ENCODE data around the gene ARHGDIA.

The ARHGDIA gene

DNA sequence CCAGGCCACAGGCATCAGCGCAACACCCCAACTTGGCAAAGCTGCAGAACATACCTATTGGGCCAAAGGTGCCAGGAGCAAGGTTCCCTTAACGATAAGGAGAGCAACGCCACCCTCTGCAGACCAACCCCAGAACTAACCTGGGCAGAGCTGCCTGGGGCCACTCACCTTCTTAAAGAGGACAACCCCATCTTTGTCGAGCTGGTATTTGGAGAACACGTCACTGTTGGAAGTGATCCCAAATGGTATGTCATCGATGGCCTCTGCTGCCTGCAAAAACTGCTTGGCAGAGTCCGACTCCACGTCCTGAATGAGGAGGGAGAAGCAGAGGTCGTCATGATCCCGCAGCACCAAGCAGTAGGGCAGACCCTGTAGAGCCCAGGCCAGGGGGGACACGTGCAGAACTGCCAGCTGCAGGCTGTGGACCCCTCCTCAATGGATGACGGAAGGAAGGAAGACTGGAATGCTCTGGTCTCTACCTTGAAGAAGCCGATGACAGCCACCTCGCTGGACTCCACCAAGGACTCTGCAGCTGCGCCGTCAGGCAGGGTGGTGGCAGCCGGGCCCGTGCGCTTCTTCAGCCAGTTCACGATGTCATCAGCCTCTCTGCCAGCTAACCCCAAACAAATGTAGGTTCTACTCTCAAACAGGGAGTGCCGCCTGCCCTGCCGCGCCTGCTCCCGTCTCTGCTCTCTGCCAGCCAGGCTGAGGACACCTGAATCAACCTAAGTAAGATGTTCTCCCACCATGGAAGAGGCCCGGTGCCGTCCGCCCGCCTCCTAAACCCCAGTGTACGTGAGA lies 16.0 kb downstream of the ARHGDIA start:
- H2BK12ac ChIP-seq (ENCODE audit: low read length): no peak overlapping the region
- no peaks in the 10 kb centered on the region for H3K27me3 ChIP-seq (ENCODE audit: insufficient read depth, low read length)
- H3K23ac ChIP-seq (ENCODE audit: low read length): no peak overlapping the region
- H3K18ac ChIP-seq (ENCODE audit: low read length): no peak overlapping the region
- no peak overlapping the region for H4K91ac ChIP-seq (ENCODE audit: low read depth, low read length)
- no peak overlapping the region for H3K4me3 ChIP-seq (ENCODE audit: low read depth, low read length)
- H2AFZ ChIP-seq (ENCODE audit: insufficient read depth, low read length, poor library complexity): no peak overlapping the region
- peaks cover 7% of the 10 kb centered on the region for H3K79me1 ChIP-seq (ENCODE audit: low read length)
- peak overlapping the region; percentile 58 for H3K4ac ChIP-seq (ENCODE audit: low read depth, low read length)
- WGBS (ENCODE audit: extremely low coverage, insufficient coverage, insufficient read length): no CpG with 5 or more reads among the region's 29 CpGs
- H3K4me1 ChIP-seq (ENCODE audit: control insufficient read depth in 1 of 2, insufficient read depth in 2 of 2, low read length in 2 of 2): peaks cover 11 to 14% of the 10 kb centered on the region in 2 experiments
- no peak overlapping the region for H3K14ac ChIP-seq (ENCODE audit: low read length)
- H3K36me3 ChIP-seq (ENCODE audit: control insufficient read depth in 1 of 2, insufficient read depth in 2 of 2, low read length in 2 of 2): peaks cover 79% of the 10 kb centered on the region in 2 experiments
- no peak overlapping the region for H2BK120ac ChIP-seq (ENCODE audit: insufficient read depth, low read length, poor library complexity)
- H4K12ac ChIP-seq (ENCODE audit: low read depth, low read length): no peak overlapping the region
- no peak overlapping the region for H2BK5ac ChIP-seq (ENCODE audit: low read depth, low read length, poor library complexity)
- no peak overlapping the region for H2AK5ac ChIP-seq (ENCODE audit: low read length)
- no peak overlapping the region for H3K9ac ChIP-seq (ENCODE audit: low read length)
- H4K8ac ChIP-seq (ENCODE audit: low read depth, low read length): no peak overlapping the region
- H3K79me2 ChIP-seq (ENCODE audit: control insufficient read depth, insufficient read depth, low read length, poor library complexity): peaks cover 25% of the 10 kb centered on the region
- H3K27ac ChIP-seq (ENCODE audit: low read depth, low read length): no peak overlapping the region
- H3K4me2 ChIP-seq (ENCODE audit: low read length): no peak overlapping the region
- no peaks in the 10 kb centered on the region for H3K9me3 ChIP-seq (ENCODE audit: insufficient read depth, low read depth, low read length)
- DNase-seq: no peak

DNA sequence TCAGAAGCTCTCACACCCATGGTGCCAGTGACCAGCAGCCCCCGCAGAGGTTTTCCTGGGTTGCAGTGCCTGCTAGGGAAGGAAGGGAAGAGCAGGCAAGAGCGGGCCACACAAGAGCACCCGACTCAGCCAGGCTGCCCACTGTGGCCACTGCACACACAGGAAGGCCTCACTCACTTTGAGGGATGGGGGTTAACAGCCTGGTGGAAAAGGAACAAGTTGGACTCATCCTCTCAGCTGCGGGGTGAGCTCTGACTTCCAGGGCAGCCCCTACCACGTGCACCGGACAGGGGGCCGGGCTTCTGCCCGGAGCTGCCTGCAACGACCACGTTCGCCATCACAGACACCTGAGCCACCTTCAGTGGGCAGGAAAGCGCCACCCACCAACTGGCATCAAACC lies 18.9 kb downstream of the ARHGDIA start:
- H3K9me3 ChIP-seq (ENCODE audit: insufficient read depth, low read depth, low read length): no peaks in the 10 kb centered on the region
- no peaks in the 10 kb centered on the region for H3K4me1 ChIP-seq (ENCODE audit: control insufficient read depth in 1 of 2, insufficient read depth in 2 of 2, low read length in 2 of 2)
- no peaks in the 10 kb centered on the region for H3K79me1 ChIP-seq (ENCODE audit: low read length)
- H3K79me2 ChIP-seq (ENCODE audit: control insufficient read depth, insufficient read depth, low read length, poor library complexity): no peaks in the 10 kb centered on the region
- H3K36me3 ChIP-seq (ENCODE audit: control insufficient read depth in 1 of 2, insufficient read depth in 2 of 2, low read length in 2 of 2): peaks cover 79 to 83% of the 10 kb centered on the region in 2 experiments
- no peak overlapping the region for H2BK5ac ChIP-seq (ENCODE audit: low read depth, low read length, poor library complexity)
- H2AFZ ChIP-seq (ENCODE audit: insufficient read depth, low read length, poor library complexity): no peak overlapping the region
- H4K12ac ChIP-seq (ENCODE audit: low read depth, low read length): no peak overlapping the region
- no peak for DNase-seq
- H3K18ac ChIP-seq (ENCODE audit: low read length): no peak overlapping the region
- no peak overlapping the region for H3K9ac ChIP-seq (ENCODE audit: low read length)
- H3K4me3 ChIP-seq (ENCODE audit: low read depth, low read length): no peak overlapping the region
- no peak overlapping the region for H2BK12ac ChIP-seq (ENCODE audit: low read length)
- no peak overlapping the region for H2BK120ac ChIP-seq (ENCODE audit: insufficient read depth, low read length, poor library complexity)
- H2AK5ac ChIP-seq (ENCODE audit: low read length): no peak overlapping the region
- no peak overlapping the region for H3K4me2 ChIP-seq (ENCODE audit: low read length)
- no peaks in the 10 kb centered on the region for H3K27me3 ChIP-seq (ENCODE audit: insufficient read depth, low read length)
- no peak overlapping the region for H4K8ac ChIP-seq (ENCODE audit: low read depth, low read length)
- no peak overlapping the region for H3K4ac ChIP-seq (ENCODE audit: low read depth, low read length)
- no CpG with 5 or more reads among the region's 12 CpGs for WGBS (ENCODE audit: extremely low coverage, insufficient coverage, insufficient read length)
- no peak overlapping the region for H4K91ac ChIP-seq (ENCODE audit: low read depth, low read length)
- no peak overlapping the region for H3K27ac ChIP-seq (ENCODE audit: low read depth, low read length)
- H3K23ac ChIP-seq (ENCODE audit: low read length): no peak overlapping the region
- no peak overlapping the region for H3K14ac ChIP-seq (ENCODE audit: low read length)

DNA sequence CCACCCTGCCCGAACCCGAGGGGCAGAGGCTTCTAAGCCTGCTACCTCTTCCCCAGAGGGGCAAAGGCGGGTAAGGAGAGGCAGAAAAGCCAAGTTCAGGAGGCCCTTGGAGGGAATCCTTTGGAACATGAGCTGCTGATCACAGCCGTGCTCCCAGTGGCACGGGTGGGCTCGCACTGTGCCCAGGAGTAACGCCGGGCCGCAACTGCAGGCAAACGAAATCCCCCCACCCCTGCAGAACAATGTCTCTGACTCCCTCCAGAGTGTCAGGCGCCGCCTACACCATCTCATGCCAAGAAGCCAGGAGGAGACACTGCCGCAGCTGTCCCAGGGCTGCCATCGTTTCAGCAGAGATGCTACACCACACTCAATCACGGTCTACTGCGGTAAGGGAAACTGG lies 19.7 kb downstream of the ARHGDIA start:
- no peak overlapping the region for H3K14ac ChIP-seq (ENCODE audit: low read length)
- no peak overlapping the region for H2BK5ac ChIP-seq (ENCODE audit: low read depth, low read length, poor library complexity)
- H2AFZ ChIP-seq (ENCODE audit: insufficient read depth, low read length, poor library complexity): no peak overlapping the region
- no peaks in the 10 kb centered on the region for H3K79me2 ChIP-seq (ENCODE audit: control insufficient read depth, insufficient read depth, low read length, poor library complexity)
- no peaks in the 10 kb centered on the region for H3K9me3 ChIP-seq (ENCODE audit: insufficient read depth, low read depth, low read length)
- no peak overlapping the region for H2BK12ac ChIP-seq (ENCODE audit: low read length)
- no peak overlapping the region for H4K8ac ChIP-seq (ENCODE audit: low read depth, low read length)
- H2BK120ac ChIP-seq (ENCODE audit: insufficient read depth, low read length, poor library complexity): no peak overlapping the region
- no peak overlapping the region for H3K4me2 ChIP-seq (ENCODE audit: low read length)
- H4K91ac ChIP-seq (ENCODE audit: low read depth, low read length): no peak overlapping the region
- no peak overlapping the region for H2AK5ac ChIP-seq (ENCODE audit: low read length)
- peak overlapping the region; percentile 40 for H3K4ac ChIP-seq (ENCODE audit: low read depth, low read length)
- H4K12ac ChIP-seq (ENCODE audit: low read depth, low read length): no peak overlapping the region
- no peaks in the 10 kb centered on the region for H3K27me3 ChIP-seq (ENCODE audit: insufficient read depth, low read length)
- H3K18ac ChIP-seq (ENCODE audit: low read length): no peak overlapping the region
- H3K23ac ChIP-seq (ENCODE audit: low read length): no peak overlapping the region
- H3K27ac ChIP-seq (ENCODE audit: low read depth, low read length): no peak overlapping the region
- H3K4me3 ChIP-seq (ENCODE audit: low read depth, low read length): no peak overlapping the region
- no CpG with 5 or more reads among the region's 16 CpGs for WGBS (ENCODE audit: extremely low coverage, insufficient coverage, insufficient read length)
- H3K9ac ChIP-seq (ENCODE audit: low read length): no peak overlapping the region
- H3K79me1 ChIP-seq (ENCODE audit: low read length): no peaks in the 10 kb centered on the region
- no peaks in the 10 kb centered on the region for H3K4me1 ChIP-seq (ENCODE audit: control insufficient read depth in 1 of 2, insufficient read depth in 2 of 2, low read length in 2 of 2)
- peaks cover 82 to 84% of the 10 kb centered on the region in 2 experiments for H3K36me3 ChIP-seq (ENCODE audit: control insufficient read depth in 1 of 2, insufficient read depth in 2 of 2, low read length in 2 of 2)
- DNase-seq: no peak

DNA sequence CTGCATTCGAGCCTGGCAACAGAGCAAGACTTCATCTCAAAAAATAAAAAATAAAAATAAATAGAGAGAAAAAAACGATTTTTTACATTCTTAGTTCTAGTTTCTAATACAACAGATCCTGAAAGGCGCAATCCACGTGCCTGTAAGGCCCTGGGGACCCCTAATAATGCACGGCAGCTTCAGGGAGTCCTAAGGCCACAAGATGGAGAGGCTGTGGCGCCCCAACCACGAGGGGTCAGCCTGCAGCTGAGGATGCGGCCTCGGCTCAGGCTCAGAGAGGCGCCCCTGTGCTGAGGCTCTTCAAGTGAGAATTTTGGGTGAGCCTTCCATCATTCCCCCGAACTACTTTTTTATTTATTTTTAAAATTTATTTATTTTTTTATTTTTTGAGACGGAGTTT lies 21.7 kb downstream of the ARHGDIA start:
- H4K12ac ChIP-seq (ENCODE audit: low read depth, low read length): no peak overlapping the region
- H3K4me1 ChIP-seq (ENCODE audit: control insufficient read depth in 1 of 2, insufficient read depth in 2 of 2, low read length in 2 of 2): no peaks in the 10 kb centered on the region
- no peak overlapping the region for H3K23ac ChIP-seq (ENCODE audit: low read length)
- no CpG with 5 or more reads among the region's 12 CpGs for WGBS (ENCODE audit: extremely low coverage, insufficient coverage, insufficient read length)
- H4K8ac ChIP-seq (ENCODE audit: low read depth, low read length): no peak overlapping the region
- no peak overlapping the region for H3K4me2 ChIP-seq (ENCODE audit: low read length)
- no peak overlapping the region for H3K9ac ChIP-seq (ENCODE audit: low read length)
- no peaks in the 10 kb centered on the region for H3K79me1 ChIP-seq (ENCODE audit: low read length)
- no peak overlapping the region for H2BK5ac ChIP-seq (ENCODE audit: low read depth, low read length, poor library complexity)
- no peak overlapping the region for H3K14ac ChIP-seq (ENCODE audit: low read length)
- peaks cover 84 to 86% of the 10 kb centered on the region in 2 experiments for H3K36me3 ChIP-seq (ENCODE audit: control insufficient read depth in 1 of 2, insufficient read depth in 2 of 2, low read length in 2 of 2)
- H3K4ac ChIP-seq (ENCODE audit: low read depth, low read length): no peak overlapping the region
- H3K9me3 ChIP-seq (ENCODE audit: insufficient read depth, low read depth, low read length): no peaks in the 10 kb centered on the region
- H3K27me3 ChIP-seq (ENCODE audit: insufficient read depth, low read length): no peaks in the 10 kb centered on the region
- no peaks in the 10 kb centered on the region for H3K79me2 ChIP-seq (ENCODE audit: control insufficient read depth, insufficient read depth, low read length, poor library complexity)
- no peak overlapping the region for H2AK5ac ChIP-seq (ENCODE audit: low read length)
- H3K27ac ChIP-seq (ENCODE audit: low read depth, low read length): no peak overlapping the region
- no peak overlapping the region for H2BK12ac ChIP-seq (ENCODE audit: low read length)
- no peak overlapping the region for H3K18ac ChIP-seq (ENCODE audit: low read length)
- H3K4me3 ChIP-seq (ENCODE audit: low read depth, low read length): no peak overlapping the region
- H2BK120ac ChIP-seq (ENCODE audit: insufficient read depth, low read length, poor library complexity): no peak overlapping the region
- no peak for DNase-seq
- no peak overlapping the region for H4K91ac ChIP-seq (ENCODE audit: low read depth, low read length)
- no peak overlapping the region for H2AFZ ChIP-seq (ENCODE audit: insufficient read depth, low read length, poor library complexity)
